IPS DF 6.9 (cell line): ENCODE data around the gene CTDP1.
"Not testable (repeated sequence)": the region's sequence is repeated elsewhere in the genome, so short reads cannot be mapped to it uniquely, and the experiment has no call there.

Experiments used
- DNase-seq: peaks from one replicate; pipeline ENCODE4 v3.0.0-alpha.2; 2013; ENCODE audit warnings: low read depth, low spot score
- H3K27ac ChIP-seq: one replicate; pipeline ENCODE4 v1.5.1; 2013; ENCODE audit warnings: low read length, control low read depth
- H3K27me3 ChIP-seq: 2 replicates; pipeline ENCODE4 v1.6.1; 2013; ENCODE audit warnings: mild to moderate bottlenecking, low read length; ENCODE audit not compliant: control insufficient read depth, insufficient read depth
- H3K36me3 ChIP-seq: 2 replicates; pipeline ENCODE4 v1.6.1; 2013; ENCODE audit warnings: low read length; ENCODE audit not compliant: control insufficient read depth, insufficient read depth
- H3K4me1 ChIP-seq: 2 replicates; pipeline ENCODE4 v1.6.1; 2013; ENCODE audit warnings: low read length; ENCODE audit not compliant: control insufficient read depth, insufficient read depth
- H3K4me3 ChIP-seq: 2 replicates; pipeline ENCODE4 v1.5.1; 2013; ENCODE audit warnings: mild to moderate bottlenecking, low read length
- H3K9me3 ChIP-seq: 2 replicates; pipeline ENCODE4 v1.6.1; 2013; ENCODE audit warnings: low read length, inconsistent platforms; ENCODE audit not compliant: control insufficient read depth, insufficient read depth
- WGBS: extraction: QIAGEN DNeasy Blood & Tissue Kit; methylation state at CpG from one replicate; pipeline ENCODE4 v1.1.7; 2013; ENCODE audit warnings: mixed read lengths, missing lambda C conversion rate; ENCODE audit not compliant: insufficient read length, insufficient coverage; 5-methylcytosine and 5-hydroxymethylcytosine counted together

CTDP1 gene

DNA sequence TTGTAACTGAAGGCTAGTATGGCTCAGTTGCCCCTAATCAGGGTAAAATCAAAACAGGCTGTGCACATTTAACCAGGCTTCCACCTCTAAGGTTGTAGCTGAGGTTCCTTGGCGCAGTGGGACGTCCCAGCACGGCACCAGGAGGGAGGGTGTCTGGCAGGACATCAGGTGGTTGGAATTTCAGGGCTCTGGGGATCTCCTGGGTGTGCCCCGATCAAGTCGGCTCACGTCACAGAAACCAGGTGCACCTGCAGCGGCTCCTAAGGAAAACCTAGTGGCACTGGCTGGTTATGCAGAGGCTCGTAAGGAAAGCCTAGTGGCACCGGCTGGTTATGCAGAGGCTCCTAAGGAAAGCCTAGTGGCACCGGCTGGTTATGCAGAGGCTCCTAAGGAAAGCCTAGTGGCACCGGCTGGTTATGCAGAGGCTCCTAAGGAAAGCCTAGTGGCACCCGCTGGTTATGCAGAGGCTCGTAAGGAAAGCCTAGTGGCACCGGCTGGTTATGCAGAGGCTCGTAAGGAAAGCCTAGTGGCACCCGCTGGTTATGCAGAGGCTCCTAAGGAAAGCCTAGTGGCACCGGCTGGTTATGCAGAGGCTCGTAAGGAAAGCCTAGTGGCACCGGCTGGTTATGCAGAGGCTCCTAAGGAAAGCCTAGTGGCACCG lies 72.4 kb downstream of the CTDP1 start:
- not testable (repeated sequence) for H3K4me1 ChIP-seq, H3K4me3 ChIP-seq, H3K27ac ChIP-seq, DNase-seq, H3K9me3 ChIP-seq, H3K27me3 ChIP-seq
- WGBS: no CpG with 5 or more reads among the region's 20 CpGs
- peaks cover 17% of the 10 kb centered on the region for H3K36me3 ChIP-seq

DNA sequence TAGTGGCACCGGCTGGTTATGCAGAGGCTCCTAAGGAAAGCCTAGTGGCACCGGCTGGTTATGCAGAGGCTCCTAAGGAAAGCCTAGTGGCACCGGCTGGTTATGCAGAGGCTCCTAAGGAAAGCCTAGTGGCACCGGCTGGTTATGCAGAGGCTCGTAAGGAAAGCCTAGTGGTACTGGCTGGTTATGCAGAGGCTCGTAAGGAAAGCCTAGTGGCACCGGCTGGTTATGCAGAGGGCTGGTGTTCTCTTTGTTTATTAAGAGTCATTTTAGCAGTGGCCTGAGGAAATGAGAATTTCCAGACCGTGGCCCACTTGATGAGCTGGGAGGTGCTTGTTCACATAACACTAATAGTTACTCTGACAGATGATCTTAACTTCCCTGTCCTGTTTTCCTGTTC lies 73.3 kb downstream of the CTDP1 start:
- H3K27me3 ChIP-seq, DNase-seq, H3K27ac ChIP-seq, H3K4me3 ChIP-seq, H3K4me1 ChIP-seq, H3K9me3 ChIP-seq: not testable (repeated sequence)
- WGBS: no CpG with 5 or more reads among the region's 8 CpGs
- peaks cover 17% of the 10 kb centered on the region for H3K36me3 ChIP-seq

DNA sequence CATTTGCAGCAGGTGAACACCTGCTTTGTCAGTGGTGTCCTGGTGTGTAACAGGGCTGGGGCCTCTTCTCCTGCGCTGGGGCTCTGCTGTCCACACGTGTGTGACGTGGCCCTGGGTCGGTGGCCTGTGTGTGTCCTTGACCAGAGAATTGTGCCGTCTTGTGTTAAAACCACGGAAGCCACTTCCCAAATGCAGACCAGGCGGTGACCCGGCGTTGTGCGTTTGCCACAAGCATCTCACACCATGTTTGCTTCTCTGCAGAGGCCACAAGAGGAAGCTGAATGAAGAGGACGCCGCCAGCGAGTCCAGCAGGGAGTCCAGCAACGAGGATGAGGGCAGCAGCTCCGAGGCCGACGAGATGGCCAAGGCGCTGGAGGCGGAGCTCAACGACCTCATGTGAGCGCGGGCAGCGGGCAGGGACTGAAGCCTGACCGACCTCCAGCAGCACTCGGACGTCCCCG lies 73.8 kb downstream of the CTDP1 start:
- Histone ChIP-seq H3K36me3 (peaks cover 17% of the 10 kb centered on the region), H3K27ac (no peak overlapping the region)

DNA sequence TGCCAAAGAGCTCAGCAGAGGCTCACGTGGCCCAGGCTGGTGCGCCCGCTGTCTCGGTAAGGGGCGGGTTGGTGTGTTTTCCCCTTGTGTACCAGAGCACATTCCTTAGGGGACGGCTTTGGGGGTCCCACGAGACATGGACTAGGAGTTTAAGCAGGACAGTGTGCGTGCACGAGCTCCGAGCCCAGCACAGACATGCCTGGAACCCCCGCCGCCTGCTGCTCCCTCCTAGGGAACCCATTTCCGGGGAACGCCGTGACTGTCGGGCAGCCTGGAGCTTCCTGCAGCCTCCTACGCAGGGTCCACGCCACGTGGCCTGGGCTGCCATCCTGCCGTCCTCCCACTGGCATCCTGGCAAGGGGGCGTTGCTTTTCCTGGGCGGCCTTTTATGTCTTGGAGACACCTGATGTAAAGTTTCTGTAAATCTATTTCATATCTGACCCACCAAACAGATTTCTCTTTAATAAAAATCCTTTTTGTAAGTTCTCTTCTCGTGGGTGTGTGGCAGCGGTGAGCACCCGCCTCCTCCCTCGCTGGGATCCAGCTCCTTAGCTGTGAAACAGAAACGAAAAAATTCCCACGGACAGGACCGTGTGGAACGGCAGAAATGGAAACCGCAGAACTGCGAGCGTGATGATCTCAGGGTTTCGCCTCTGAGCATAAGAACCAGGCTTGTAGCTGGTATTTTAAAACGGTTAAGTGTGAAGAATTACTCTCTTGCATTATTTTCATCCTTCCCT lies 74.6 kb downstream of the CTDP1 start:
- H3K36me3 ChIP-seq: peaks cover 17% of the 10 kb centered on the region
- H3K27ac ChIP-seq: no peak overlapping the region
- H3K4me3 ChIP-seq: no peak overlapping the region
- no peaks in the 10 kb centered on the region for H3K4me1 ChIP-seq
- H3K27me3 ChIP-seq: no peaks in the 10 kb centered on the region
- no CpG with 5 or more reads among the region's 35 CpGs for WGBS
- no peak for DNase-seq
- no peaks in the 10 kb centered on the region for H3K9me3 ChIP-seq

More for the DNA sequence above, 73.8 kb downstream of the CTDP1 start:
- H3K27me3 ChIP-seq: no peaks in the 10 kb centered on the region
- H3K4me1 ChIP-seq: no peaks in the 10 kb centered on the region
- no peaks in the 10 kb centered on the region for H3K9me3 ChIP-seq
- no peak overlapping the region for H3K4me3 ChIP-seq
- DNase-seq: no peak
- WGBS: no CpG with 5 or more reads among the region's 27 CpGs

DNA sequence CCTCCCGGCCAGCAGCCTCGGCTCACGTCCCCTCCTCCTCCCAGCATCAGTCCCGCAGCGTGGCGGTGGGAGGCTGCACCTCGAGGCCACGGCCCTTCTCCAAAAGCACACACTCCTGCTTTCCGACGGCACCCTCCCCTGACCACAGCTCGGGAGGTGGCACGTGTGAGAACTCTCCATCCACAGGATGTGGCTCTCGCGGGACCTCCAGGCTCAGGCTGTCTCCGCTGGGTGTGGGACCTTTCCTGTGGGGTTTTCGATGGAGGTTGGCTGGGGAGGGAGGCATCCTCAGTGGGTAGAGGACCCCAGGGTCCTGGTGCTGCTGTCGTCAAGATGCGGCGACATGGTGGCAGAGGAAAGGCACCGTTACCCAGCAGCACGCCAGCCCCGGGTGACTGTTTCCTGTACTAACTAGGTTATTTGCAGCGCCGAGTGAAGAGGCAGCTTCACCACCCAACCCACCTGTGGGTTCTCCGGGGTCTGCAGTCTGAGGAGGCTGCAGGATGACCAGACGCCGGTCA lies 75.3 kb downstream of the CTDP1 start:
- Histone ChIP-seq H3K27me3 (no peaks in the 10 kb centered on the region), H3K36me3 (peaks cover 17% of the 10 kb centered on the region), H3K4me3 (no peak overlapping the region), H3K9me3 (no peaks in the 10 kb centered on the region), H3K4me1 (no peaks in the 10 kb centered on the region), H3K27ac (no peak overlapping the region)
- WGBS: no CpG with 5 or more reads among the region's 27 CpGs
- no peak for DNase-seq

DNA sequence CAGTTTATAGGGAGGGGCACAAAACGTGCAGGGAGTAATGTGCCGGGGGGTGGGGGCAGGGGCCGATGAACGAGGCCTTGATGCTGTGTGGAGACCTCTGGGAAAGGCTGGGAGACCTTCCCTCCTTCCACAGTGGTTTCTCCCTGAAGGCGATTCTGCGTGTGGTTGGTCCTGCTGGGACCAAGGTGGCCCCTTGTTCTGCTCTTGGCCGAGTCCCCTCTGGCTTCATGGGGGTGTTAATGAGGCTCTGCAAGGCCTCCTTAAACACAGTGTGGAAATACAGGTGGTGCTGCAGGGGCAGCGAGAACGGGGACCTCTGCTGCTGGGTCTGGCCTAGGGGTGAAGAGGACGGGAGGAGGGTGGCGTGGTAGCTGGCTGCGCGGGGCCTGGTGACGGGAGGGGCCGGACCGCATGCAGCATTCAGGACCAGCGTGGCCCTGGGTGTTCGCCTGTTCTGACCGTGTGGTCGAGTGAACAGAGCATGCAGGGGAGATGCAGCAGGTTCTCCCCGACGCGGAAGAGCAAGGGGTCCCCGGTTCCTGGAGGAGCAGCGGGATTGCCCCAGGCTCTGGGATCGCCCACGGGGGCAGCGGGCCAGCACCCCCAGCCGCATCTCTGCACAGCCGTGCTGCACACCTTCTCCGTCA lies 76.0 kb downstream of the CTDP1 start:
- H3K36me3 ChIP-seq: peaks cover 17% of the 10 kb centered on the region
- no peaks in the 10 kb centered on the region for H3K27me3 ChIP-seq
- H3K27ac ChIP-seq: no peak overlapping the region
- no CpG with 5 or more reads among the region's 31 CpGs for WGBS
- H3K4me1 ChIP-seq: no peaks in the 10 kb centered on the region
- no peak overlapping the region for H3K4me3 ChIP-seq
- no peak for DNase-seq
- no peaks in the 10 kb centered on the region for H3K9me3 ChIP-seq

DNA sequence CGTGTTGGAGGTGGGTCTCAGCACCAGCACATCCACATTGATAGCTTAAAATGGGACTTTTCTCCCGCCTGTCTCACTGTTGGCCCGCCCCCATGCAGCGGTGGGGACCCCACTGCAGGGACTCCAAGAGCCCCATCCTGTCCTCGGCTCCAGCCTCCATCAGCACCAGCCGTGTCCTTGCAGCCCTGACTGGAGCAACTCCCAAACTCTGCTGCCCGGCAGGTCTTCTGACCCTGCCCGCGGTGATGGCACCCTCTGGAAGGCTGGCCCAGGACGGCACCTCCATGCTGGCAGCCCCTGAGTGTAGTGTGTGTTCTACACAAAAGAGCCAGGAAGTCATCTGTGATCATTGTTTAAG lies 76.5 kb downstream of the CTDP1 start:
- no peak overlapping the region for H3K27ac ChIP-seq
- no peak for DNase-seq
- peaks cover 17% of the 10 kb centered on the region for H3K36me3 ChIP-seq
- no peak overlapping the region for H3K4me3 ChIP-seq
- no peaks in the 10 kb centered on the region for H3K9me3 ChIP-seq
- H3K27me3 ChIP-seq: no peaks in the 10 kb centered on the region
- no CpG with 5 or more reads among the region's 10 CpGs for WGBS
- H3K4me1 ChIP-seq: no peaks in the 10 kb centered on the region

DNA sequence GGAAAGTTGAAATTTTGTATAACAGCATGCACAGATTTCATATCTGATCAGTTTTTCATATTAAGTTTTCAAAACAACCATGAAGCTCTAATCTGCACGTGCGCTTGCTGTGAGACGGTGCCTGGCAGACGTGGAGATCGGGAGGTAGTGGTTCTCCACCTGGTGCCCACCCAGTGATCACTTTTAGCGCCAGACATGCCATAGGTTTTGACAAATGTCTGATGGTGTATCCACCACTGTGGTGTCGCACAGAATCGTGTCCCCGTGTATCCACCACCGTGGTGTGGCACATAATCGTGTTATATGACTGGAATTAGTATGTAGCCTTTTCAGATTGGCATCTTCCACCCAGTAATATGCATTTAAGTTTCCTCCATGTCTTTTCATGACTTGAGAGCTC lies 77.2 kb downstream of the CTDP1 start:
- DNase-seq: no peak
- Histone ChIP-seq H3K4me1 (no peaks in the 10 kb centered on the region), H3K4me3 (no peak overlapping the region), H3K27me3 (no peaks in the 10 kb centered on the region), H3K9me3 (no peaks in the 10 kb centered on the region), H3K36me3 (peaks cover 17% of the 10 kb centered on the region), H3K27ac (no peak overlapping the region)
- no CpG with 5 or more reads among the region's 11 CpGs for WGBS

DNA sequence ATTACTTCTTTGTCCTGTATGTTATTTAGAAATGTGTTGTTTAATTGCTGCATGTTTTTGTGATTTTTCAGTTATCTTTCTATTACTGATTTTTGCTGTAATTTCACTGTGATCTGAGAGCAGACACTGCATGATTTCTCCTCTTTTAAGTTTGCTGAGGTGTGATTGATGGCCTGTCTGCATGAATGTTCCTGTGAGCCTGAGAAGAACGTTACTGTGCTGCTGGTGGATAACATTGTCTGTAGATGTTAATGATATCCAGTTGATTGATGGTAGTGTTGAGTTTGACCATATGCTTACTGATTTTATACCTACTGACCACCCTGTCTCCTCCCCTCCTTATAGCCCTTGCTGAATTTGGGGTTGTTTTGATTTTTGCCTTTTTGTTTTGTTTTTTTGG lies 80.7 kb downstream of the CTDP1 start:
- H3K9me3 ChIP-seq: no peaks in the 10 kb centered on the region
- no peaks in the 10 kb centered on the region for H3K36me3 ChIP-seq
- no peak for DNase-seq
- H3K27me3 ChIP-seq: no peaks in the 10 kb centered on the region
- no peak overlapping the region for H3K27ac ChIP-seq
- H3K4me1 ChIP-seq: no peaks in the 10 kb centered on the region
- no CpG with 5 or more reads among the region's 1 CpG for WGBS
- H3K4me3 ChIP-seq: no peak overlapping the region

DNA sequence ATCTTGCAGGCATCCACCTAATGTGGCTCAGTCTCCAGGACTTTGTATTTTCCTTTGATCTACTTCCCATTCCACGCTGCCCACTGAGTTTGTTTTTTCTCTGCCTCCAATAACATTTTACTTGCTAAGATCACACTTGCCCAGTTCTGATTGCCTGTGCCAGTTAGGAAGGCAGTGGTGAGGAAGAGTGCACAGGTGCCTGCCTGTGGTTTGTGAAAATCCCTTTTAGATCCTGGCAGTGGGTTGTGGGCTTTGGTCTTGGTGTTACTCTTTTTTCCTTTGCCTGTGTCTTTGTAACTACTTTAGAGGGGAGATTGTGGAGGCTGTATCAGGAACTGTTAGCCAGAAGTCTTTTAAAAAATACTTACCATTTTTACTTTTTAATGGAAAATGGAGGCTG lies 81.3 kb downstream of the CTDP1 start:
- H3K27me3 ChIP-seq: no peaks in the 10 kb centered on the region
- H3K9me3 ChIP-seq: no peaks in the 10 kb centered on the region
- H3K27ac ChIP-seq: no peak overlapping the region
- no CpG with 5 or more reads among the region's 1 CpG for WGBS
- H3K36me3 ChIP-seq: no peaks in the 10 kb centered on the region
- H3K4me3 ChIP-seq: no peak overlapping the region
- DNase-seq: no peak
- no peaks in the 10 kb centered on the region for H3K4me1 ChIP-seq
